ENCODE measurements around the gene DIP2C.

- TF ChIP-seq CTCF (IDR thresholded peaks at IDR 0.05) (no peak), POLR2A (IDR thresholded peaks at IDR 0.05) (no peak)
Observed at GRCh38 chr10:650441-650851, 39.0 kb downstream of the DIP2C start.
